ENCODE measurements around the gene KIF26A.

GRCh38 chr14:104091927-104092771, 46.2 kb upstream of the KIF26A start:
- TF ChIP-seq CTCF (IDR thresholded peaks at IDR 0.05; ENCODE audit: low read length) (no peak), EZH2 (IDR thresholded peaks at IDR 0.05; ENCODE audit: borderline replicate concordance, low read length) (no peak)

Data from OCI-LY1 (cell line).